ENCODE measurements around the gene PTPN6.

- TF ChIP-seq CTCF (conservative IDR thresholded peaks at IDR 0.05; ENCODE audit: low read depth, low read length) (no peak), EZH2phosphoT487 (IDR thresholded peaks at IDR 0.05; ENCODE audit: borderline replicate concordance, low read length) (no peak), EZH2 (IDR thresholded peaks at IDR 0.05; ENCODE audit: low read length, unreplicated experiment) (no peak)
Observed at GRCh38 chr12:6956021-6956727, 5.0 kb downstream of the PTPN6 start.
